ENCODE data around the gene EVI5L. TPM values are rescaled to one million over a fixed set of nuclear protein-coding genes. Genes with fewer than 3 reads are reported as not detected.

EVI5L gene
- total and polyA plus RNA-seq, 2 donors (not counting 3 experiments of a cell fraction or from before 2014, with no cell fraction given), result 11.9 to 13.5 TPM

- intact Hi-C loops (cut with micrococcal nuclease), result no loop called here
- ChIA-PET CTCF (interaction anchor here (1.5 kb wide), 1 partner anchor 10 kb away, joined by 10 read pairs; no protein-coding TSS in a partner anchor), POLR2A (no interaction called here)
- H3K9me1 ChIP-seq (replicated peaks; ENCODE audit: control insufficient read depth, extremely low read depth, insufficient read depth, low read length), result no peaks in the 10 kb centered on the region
- TF ChIP-seq CTCF (IDR thresholded peaks at IDR 0.05; ENCODE audit: extremely low read depth in 1 of 2, insufficient read depth in 1 of 2, low read depth in 1 of 2, low read length in 2 of 2) (no peak), FOS (IDR thresholded peaks at IDR 0.05; ENCODE audit: borderline replicate concordance, insufficient read depth, low read length) (no peak), POLR2AphosphoS5 (IDR thresholded peaks at IDR 0.05; ENCODE audit: insufficient read depth, low read depth, low read length) (no peak), MAX (IDR thresholded peaks at IDR 0.05; ENCODE audit: insufficient read depth, insufficient read length) (no peak), POLR2A (IDR thresholded peaks at IDR 0.05; ENCODE audit: low read depth, low read length) (no peak), MYC (IDR thresholded peaks at IDR 0.05; ENCODE audit: low read depth, low read length) (no peak), JUN (IDR thresholded peaks at IDR 0.05; ENCODE audit: borderline replicate concordance, insufficient read depth, insufficient read length, low read depth) (no peak), GATA2 (IDR thresholded peaks at IDR 0.05; ENCODE audit: insufficient read depth, insufficient read length, low read depth, low read length) (no peak), EZH2 (IDR thresholded peaks at IDR 0.05; ENCODE audit: borderline replicate concordance, low read depth, low read length, severe bottlenecking) (no peak)
- H2AFZ ChIP-seq (ENCODE audit: low read depth, low read length), result no peak overlapping the region
- no TSS peak for BruUV-seq (replicated peaks)
- peaks cover 14% of the 10 kb centered on the region for H3K4me1 ChIP-seq (ENCODE audit: control insufficient read depth, extremely low read depth, insufficient read depth, low read length)
- peaks cover 0 to 2% of the 10 kb centered on the region in 2 experiments for H3K36me3 ChIP-seq (ENCODE audit: control insufficient read depth in 2 of 2, extremely low read depth in 1 of 2, insufficient read depth in 2 of 2, low read length in 2 of 2)
- H3K4me3 ChIP-seq (replicated peaks in 1 of 3; ENCODE audit: insufficient read depth in 1 of 3, low read depth in 1 of 3, low read length in 3 of 3), result no peak overlapping the region
- dilution Hi-C loops (cut with MboI; ENCODE audit: extremely low pct_ligation_motif_present, low sequenced_read_pairs), result no loop called here
- no peak for DNase-seq (ENCODE audit: low read depth, low spot score)
- H3K9ac ChIP-seq (replicated peaks; ENCODE audit: extremely low read depth, insufficient read depth, low read length), result no peak overlapping the region
- FAIRE-seq, result no peak
- no peaks in the 10 kb centered on the region for H3K27me3 ChIP-seq (ENCODE audit: control insufficient read depth in 2 of 2, insufficient read depth in 2 of 2, low read length in 2 of 2)
- no peak overlapping the region for H3K27ac ChIP-seq (ENCODE audit: insufficient read depth, low read depth, low read length)
- no peaks in the 10 kb centered on the region for H4K20me1 ChIP-seq (replicated peaks; ENCODE audit: control insufficient read depth, extremely low read depth, insufficient read depth, low read length)
- H3K9me3 ChIP-seq (replicated peaks; ENCODE audit: control insufficient read depth, insufficient read depth, low read length), result no peaks in the 10 kb centered on the region
- H3K4me2 ChIP-seq (ENCODE audit: insufficient read depth, low read length), result no peak overlapping the region
- no peaks in the 10 kb centered on the region for H3K79me2 ChIP-seq (ENCODE audit: control insufficient read depth, insufficient read depth, low read length)
These were observed 39.6 kb upstream of the EVI5L start for GRCh38 chr19:7790416-7790815.

Data from endothelial cell of umbilical vein (primary cell).